Esophagus (tissue), 2 donors: ENCODE results near the gene CENPK. TPM values are rescaled to one million over a fixed set of nuclear protein-coding genes. Genes with fewer than 3 reads are reported as not detected.

Experiments
- H3K27ac ChIP-seq, 2 donors: one replicate each; pipeline ENCODE4 v1.5.1; 2013; ENCODE audit warnings: low read depth in 2 of 2, mild to moderate bottlenecking in 2 of 2, inconsistent platforms in 1 of 2, low read length in 1 of 2, moderate library complexity in 1 of 2
- H3K27me3 ChIP-seq, 2 donors: one replicate each; pipeline ENCODE4 v1.6.1; 2013; ENCODE audit warnings: low read length in 2 of 2, control low read depth in 1 of 2, mild to moderate bottlenecking in 1 of 2; ENCODE audit not compliant: insufficient read depth in 2 of 2, control insufficient read depth in 1 of 2
- H3K36me3 ChIP-seq, 2 donors: one replicate each; pipeline ENCODE4 v1.6.1; 2013; ENCODE audit warnings: low read length in 1 of 2; ENCODE audit not compliant: control insufficient read depth in 2 of 2, insufficient read depth in 2 of 2
- H3K4me1 ChIP-seq, 2 donors: one replicate each; pipeline ENCODE4 v1.6.1; 2013; ENCODE audit warnings: low read length in 1 of 2; ENCODE audit not compliant: control insufficient read depth in 2 of 2, insufficient read depth in 2 of 2
- H3K4me3 ChIP-seq, 2 donors: one replicate each; pipeline ENCODE4 v1.5.1; 2013; ENCODE audit warnings: low read length in 2 of 2, mild to moderate bottlenecking in 2 of 2, low read depth in 1 of 2, moderate library complexity in 1 of 2
- H3K9me3 ChIP-seq, 2 donors: one replicate each; pipeline ENCODE4 v1.6.1; 2013; ENCODE audit warnings: mild to moderate bottlenecking in 2 of 2, low read depth in 1 of 2, low read length in 1 of 2, moderate library complexity in 1 of 2; ENCODE audit not compliant: control insufficient read depth in 2 of 2, insufficient read depth in 1 of 2
- WGBS, 2 donors: extraction: QIAGEN DNeasy Blood & Tissue Kit; methylation state at CpG; one replicate each; pipeline ENCODE4 v1.1.7; 2013; 5-methylcytosine and 5-hydroxymethylcytosine counted together
- polyA plus RNA-seq, 2 donors: library from polyadenylated mRNA; stranded (reverse); fragments of 200-250 nt; gene quantifications; one replicate each; pipeline ENCODE4 v1.2.3, GENCODE V29; 2013
- donor health status: healthy with polysubstance abuse.
- donor health status: Bipolar disorder and iron deficiency.

CENPK gene
- polyA plus RNA-seq, 2 donors, result 6.6 to 8.6 TPM

DNA sequence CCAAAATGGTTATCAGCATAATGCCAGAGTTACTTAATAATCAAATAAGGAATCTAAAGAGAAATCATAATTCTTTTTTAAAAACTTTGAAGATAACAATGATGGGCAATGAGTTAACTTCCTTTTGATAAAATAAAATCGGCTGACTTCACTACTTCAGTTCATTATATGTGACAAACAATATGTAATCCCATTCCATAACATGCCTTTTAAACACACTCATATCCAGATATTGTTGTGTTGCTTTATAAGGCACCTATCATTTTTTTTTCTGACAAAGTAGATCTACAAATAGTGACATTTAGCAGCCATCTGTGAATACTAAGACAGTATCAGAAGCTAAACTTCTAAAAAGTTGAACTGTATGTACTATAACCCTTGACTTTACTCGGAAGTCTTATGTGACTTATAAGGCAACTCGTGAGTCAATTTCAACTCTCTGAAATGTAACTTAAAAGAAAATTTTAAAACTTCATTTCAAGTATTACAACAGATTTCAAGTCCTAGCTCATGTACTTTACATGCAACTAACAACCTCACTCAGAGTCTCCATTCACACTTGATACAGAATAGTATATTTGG lies 88.7 kb downstream of the CENPK start:
- Histone ChIP-seq H3K9me3 (no peaks in the 10 kb centered on the region), H3K27me3 (no peaks in the 10 kb centered on the region), H3K4me3 (no peak overlapping the region), H3K4me1 (no peaks in the 10 kb centered on the region), H3K36me3 (no peaks in the 10 kb centered on the region), H3K27ac (no peak overlapping the region)
- 71 to 78% methylated on average over 3 of the region's 3 CpGs for WGBS, 2 donors

DNA sequence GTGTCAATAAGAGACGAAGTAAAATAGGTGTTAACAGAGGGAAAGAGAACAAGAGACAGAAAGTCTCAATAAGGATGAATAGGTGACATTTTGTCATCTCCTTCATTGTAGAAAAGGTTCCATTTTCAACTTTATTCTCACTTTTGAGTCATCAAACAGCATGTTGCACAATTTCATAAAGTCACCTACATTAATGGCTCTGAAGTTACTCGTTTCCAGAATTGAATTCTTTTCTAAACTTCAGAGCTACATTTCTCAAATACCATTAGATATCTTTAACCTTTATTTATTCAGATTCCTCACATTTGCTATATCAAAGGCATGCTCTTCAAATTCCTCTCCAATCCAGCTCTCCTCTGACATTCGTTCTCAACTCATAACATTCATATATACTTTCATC lies 94.3 kb downstream of the CENPK start:
- Histone ChIP-seq H3K36me3 (no peaks in the 10 kb centered on the region), H3K27me3 (no peaks in the 10 kb centered on the region), H3K9me3 (no peaks in the 10 kb centered on the region), H3K27ac (no peak overlapping the region), H3K4me3 (no peak overlapping the region), H3K4me1 (no peaks in the 10 kb centered on the region)
- 69 to 70% methylated on average over 3 of the region's 3 CpGs for WGBS, 2 donors

Other genes starting within 250 kb of the CENPK start
- gene ADAMTS6, start 81.2 kb downstream of the CENPK start, polyA plus RNA-seq, result under 1 TPM; 0.16 to 0.25 TPM
- gene PPWD1, start 128 bp upstream of the CENPK start, polyA plus RNA-seq, result 10 to 100 TPM; 16.9 to 18.8 TPM
- 1 to 10 TPM; 1.9 to 2.7 TPM for gene TRIM23, start 61.2 kb upstream of the CENPK start, polyA plus RNA-seq
- 1 to 10 TPM; 1.4 to 1.9 TPM for gene SHLD3, start 61.9 kb upstream of the CENPK start, polyA plus RNA-seq
- 10 to 100 TPM in 1 of 2 donors, 1 to 10 TPM in 1; 9.0 to 12.7 TPM for gene TRAPPC13, start 61.9 kb upstream of the CENPK start, polyA plus RNA-seq
- under 1 TPM; 0.73 to 0.89 TPM for gene SGTB, start 158.9 kb upstream of the CENPK start, polyA plus RNA-seq
- gene NLN, start 159.0 kb upstream of the CENPK start, polyA plus RNA-seq, result 1 to 10 TPM; 2.3 to 6.0 TPM